HG03045 (cell line): ENCODE results near the gene MAB21L4.

Experiments
- ATAC-seq: cut with Tn5 transposase; IDR thresholded peaks from one replicate; pipeline ENCODE4 v1.9.1; 2021; ENCODE audit warnings: mild to moderate bottlenecking, moderate library complexity; ENCODE audit not compliant: unreplicated experiment

The MAB21L4 gene

DNA sequence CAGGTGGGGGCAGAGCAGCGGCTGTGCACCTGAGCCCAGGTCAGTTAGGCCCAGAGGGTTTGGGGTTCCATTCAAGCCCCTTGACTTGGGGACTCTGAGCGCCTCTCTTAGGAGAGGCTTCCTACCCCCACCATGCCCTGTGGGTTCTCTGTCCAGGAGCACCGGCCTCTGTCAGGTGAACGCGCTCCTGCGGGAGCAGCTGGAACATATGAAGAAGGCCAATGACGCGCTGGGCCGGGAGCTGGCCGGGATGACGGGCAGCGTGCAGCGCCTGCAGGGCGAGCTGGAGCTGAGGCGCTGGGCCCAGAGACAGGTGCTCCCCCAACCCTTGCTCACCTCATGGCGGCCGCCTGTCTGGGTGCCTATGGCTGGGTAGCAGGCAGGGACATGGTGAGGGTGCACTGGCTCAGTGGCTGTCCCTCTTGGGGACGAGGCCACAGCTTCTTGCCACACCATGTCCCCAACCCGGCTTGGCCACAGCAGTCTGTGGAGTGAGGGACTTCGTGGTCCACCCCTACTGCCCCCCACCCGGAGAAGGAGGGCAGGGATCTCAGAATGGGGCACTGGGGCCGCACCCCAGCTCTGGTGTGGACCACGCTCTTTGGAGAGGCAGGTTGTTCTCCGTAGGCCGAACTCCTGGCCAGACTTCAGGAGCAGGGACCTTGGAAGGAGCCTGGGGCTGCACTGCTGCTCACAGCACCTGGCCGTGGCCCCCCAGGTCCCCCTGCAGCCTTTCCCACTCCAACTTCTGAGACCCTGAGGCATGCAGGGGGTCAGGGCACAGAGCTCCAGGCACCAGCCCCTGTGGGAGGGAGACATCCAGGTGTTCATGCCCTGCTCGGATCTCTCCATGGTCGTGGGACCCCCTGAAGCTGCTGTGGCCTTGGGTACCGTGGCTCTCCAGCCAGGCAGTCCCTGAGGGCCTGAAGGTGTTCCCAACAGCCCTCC lies 29.9 kb upstream of the MAB21L4 start:
- no peak for ATAC-seq

DNA sequence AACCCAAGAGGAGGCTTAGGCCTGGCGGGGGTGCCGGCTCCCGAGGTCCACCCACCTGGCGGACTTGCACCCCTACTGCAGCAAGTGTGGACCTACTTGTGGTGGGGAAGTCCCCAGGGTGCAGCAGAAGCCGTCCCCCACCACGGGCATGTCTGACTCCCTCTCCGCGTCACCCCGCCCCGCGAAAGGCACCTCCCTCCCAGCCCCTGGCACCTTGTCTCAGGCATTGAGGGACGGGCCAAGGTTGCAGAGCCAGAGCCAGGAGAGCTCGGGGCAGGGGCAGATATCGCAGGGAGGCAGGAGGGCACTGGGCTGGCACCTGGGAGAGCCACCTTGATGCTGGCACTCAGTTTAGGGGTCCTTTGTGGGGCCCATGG lies 29.2 kb upstream of the MAB21L4 start:
- no peak for ATAC-seq

DNA sequence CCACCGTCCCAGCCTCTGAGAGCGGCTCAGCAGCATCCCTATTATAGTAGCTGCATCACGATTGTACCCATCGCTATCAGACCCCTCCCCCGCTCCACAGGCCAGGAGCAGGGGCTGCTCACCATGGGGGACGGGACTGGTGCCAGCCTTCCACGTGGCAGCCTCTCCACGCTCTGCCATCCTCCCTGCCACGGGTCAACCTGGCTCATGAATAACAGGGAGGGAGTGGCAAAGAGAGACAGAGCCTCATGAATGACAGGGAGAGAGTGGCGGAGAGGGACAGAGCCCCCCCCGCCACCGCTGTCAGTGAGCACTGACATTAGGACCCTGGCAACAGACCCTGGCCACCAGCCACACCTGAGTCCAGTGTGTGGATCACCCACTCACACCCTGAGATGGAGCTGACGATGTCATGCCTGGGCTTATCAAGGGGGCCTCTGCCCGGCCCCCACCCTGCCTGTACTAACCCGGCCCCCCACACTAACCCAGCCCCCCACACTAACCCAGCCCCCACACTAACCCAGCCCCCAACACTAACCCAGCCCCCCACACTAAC lies 27.1 kb upstream of the MAB21L4 start:
- ATAC-seq = no peak

DNA sequence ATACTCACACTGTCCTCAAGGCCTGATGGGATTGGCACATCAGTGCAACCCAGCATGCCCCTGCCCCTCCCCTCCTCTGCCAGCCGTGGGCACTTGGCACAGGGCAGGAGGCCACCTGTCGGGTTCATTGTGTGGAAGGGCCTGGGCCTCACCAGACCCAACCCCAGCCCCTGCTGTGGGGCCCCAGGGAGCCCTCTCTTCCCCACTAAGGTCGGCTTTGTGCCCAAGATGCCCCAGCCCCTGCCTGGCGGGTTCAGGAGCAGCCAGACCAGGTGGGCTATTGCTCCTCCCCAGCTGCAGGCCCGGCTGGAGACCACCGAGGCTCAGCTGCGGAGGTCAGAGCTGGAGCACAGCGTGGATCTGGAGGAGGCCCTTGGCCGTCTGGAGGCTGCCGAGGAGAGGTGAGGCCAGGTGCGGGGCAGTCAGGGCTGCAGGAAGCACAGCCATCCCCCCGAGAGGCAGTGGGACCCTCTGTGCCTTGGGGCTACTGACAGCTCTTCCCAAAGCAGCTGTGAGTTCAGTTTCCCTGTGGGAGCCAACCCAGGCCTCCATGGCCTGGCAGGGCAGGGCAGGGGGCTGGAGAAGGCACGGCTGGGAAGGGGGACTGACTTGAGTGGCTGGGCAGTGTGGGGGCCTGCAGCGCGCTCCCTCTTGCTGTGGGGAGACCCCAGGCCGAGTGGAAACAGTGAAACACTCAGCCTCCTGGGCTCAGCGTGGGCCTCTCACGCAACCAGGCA lies 26.5 kb upstream of the MAB21L4 start:
- no peak for ATAC-seq

DNA sequence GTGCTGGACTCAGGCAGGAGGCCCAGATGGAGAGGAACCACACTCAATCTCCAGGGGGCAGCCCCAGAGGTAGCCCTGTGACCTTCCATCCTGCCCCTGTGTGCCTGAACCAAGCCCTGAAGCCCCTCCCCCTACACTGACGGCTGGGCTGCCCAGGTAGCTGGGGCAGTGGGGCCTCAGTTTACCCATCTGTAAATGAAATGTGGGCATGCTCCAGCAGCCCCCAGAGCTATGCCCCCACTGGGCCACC lies 26.0 kb upstream of the MAB21L4 start:
- no peak for ATAC-seq

DNA sequence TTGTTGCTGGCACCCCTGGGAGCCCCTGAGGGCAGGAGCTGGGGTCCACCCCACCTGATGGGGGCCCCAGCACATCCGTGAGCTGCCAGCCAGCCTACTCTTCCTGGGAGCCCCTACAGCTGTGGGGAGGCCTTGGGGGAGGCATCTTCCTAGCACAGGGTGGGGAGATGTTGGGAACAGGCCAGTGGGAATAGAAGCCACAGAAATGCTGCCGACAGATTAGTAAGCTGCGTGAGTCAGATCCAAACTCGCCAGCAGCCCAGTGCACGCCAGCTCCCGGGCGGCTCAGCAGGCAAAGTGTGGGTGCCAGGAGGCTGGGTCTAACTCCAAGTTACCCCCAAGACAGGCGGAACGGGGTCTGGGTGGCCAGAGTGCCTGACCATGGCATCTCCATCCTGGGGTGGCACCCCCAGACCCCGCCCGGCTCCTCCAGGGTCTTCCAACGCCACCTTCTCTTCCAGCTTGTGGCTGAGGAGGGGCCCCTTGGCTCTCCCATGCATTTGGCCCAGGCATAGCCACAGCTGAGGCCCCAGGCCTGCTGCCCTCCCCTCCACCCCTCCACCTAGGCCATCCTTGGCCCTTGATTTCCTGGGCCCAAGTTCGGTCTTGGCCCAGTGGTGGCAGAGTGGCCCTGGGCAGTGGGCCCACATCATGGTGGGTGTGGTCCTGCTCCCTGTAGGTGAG lies 25.5 kb upstream of the MAB21L4 start:
- ATAC-seq = no peak

DNA sequence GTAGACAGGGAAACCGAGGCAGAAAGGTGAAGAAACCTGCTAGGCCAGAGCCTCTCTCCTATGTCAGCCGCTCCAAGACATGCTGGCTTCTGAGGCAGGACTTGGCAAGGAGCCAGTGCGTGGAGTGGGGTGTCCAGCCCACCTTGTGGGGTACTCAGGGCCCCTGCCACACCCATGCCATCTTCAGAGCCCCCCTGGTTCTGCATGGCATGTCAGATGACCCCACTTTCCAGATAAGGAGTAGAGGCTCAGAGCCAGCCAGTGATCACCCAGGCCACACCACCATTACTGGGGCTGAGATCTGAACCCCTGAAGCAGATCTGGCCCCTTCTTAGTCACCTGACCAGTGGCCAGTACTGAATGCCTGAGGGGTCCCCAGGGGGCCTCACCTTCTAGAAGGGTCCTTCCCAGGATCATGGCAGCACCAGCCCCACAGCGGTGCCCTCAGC lies 24.9 kb upstream of the MAB21L4 start:
- ATAC-seq = no peak

DNA sequence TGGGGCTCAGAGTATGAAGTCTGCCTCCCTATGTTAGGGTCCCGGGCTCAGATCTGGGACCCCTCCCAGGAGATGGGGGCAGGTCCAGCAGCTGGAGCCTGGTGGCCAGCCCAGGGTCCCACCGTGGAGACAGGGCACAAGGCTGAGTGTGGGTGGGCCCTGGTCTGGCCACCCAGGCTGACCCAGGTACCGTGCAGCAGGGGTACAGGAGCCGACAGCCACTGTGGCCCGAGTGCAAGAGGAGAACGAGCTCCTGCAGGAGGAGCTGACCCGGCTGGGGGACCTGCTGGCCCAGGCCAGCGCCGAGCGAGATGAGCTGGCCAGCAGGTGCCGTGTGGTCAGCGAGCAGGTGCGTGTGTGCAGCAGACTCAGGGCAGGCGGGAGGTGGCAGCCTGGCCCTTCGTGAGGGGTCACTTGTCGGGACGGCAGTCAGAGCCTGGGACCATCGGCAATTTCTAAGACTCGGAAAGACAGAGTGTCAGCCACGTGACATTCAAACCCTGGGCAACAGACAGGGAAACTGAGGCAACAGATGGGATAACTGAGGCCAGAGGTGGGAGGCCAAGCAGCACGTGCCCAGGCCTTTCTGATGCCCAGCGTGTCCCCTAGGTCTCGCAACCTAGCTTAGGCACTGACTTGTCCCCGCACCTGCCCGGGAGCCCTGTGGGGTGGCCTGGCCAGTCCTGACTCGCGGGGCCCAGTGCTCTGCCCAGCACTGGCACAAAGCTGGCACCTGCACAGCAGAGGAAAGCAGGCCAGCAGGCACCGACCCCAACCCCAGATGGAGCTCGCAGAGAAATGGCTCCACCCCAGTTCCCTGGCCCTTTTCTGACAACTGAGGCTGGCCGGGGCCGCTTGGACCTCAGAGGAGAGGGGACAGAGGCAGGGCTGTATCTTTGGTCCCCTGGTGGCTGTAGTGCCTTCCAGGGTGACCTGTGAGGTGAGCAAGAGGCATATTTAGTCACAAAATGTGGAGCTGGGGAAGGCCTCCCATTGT lies 24.1 kb upstream of the MAB21L4 start:
- no peak for ATAC-seq

DNA sequence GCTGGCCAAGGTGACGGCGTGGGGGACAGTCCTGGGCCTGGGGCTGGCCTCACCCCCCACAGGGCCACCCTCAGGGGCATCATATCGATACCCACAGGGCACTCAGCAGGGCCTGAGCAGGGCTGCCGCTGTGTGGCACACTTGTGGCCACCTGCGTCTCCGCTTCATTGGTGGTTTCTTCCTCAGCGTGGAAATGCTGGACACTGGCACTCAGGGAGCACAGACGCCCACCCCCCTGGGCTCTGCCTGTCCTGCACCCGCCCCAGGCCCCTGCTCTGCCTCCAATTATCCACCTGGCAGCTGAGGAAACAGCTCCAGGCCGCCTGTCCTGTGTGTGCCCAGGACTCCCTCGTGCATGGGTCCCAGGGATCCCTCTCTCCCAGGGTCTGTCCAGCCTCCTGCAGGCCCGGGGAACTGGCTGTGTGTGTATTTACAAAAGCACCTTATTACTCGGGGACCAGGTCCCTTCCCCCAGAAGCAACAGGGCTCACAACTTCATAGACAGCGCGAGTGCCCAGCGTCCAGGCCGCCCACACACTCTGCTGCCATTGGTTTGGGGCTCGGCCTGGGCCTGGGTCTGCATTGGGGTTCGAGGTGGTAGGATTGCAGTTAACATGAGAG lies 23.3 kb upstream of the MAB21L4 start:
- ATAC-seq = no peak

DNA sequence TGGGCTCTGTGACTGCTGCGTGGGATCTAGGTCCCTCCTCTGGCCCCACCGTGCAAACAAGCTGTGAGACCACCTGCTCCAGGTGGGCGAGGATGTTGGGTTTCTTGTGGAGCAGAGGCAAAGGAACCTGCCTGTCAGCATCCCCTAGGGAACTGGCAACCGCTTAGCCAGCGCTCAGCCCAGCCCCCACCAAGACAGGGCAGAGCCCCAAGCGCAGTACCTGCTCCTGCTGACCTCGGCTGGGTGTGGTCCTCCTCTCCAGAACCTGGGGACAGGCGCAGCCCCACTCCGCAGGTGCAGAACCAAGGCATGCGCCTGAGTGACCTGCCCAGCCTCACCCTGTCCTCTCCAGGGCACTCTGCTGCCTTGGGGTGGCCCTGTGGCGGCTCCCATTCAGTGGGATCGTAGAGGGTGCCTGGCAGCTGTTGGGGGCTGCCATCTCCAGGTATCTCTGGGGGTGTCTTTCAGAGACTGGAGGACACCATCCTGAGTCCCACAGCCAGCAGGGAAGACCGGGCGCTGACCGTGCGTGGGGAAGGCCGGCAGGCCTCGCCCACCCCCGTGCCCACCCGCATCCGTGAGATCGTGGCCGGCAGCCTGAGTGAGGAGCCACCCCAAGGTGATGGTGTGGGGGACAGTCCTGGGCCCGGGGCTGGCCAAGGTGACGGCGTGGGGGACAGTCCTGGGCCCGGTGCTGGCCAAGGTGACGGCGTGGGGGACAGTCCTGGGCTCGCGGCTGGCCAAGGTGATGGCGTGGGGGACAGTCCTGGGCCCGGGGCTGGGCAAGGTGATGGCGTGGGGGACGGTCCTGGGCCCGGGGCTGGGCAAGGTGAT lies 22.5 kb upstream of the MAB21L4 start:
- ATAC-seq = no peak

DNA sequence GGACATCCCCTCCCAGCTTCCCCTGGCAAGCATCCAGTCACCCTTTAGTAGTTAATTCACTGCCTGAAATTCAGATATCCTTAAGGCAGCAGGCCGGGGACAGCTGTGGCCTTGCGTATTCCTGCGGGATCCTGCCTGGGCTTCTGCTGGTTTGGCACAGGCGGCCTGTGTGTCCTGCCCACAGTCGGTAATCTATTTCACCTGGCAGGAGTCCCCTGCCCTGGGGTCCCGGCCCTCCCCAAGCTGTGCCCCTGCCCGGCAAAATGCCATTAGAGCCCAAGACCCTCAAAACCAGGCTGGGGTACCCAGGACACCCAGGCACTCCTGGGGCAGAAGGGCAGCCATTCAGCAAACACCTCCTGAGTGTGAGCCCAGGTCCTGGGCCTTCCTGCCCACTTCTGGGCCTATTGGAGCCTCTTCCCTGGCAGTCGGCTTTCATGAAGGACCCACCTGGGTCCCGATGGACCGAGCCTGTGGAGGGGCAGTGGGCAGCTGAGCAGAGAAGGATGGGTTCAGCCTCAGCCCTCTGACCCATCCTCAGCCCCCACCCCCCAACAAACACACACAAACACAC lies 21.8 kb upstream of the MAB21L4 start:
- no peak for ATAC-seq

DNA sequence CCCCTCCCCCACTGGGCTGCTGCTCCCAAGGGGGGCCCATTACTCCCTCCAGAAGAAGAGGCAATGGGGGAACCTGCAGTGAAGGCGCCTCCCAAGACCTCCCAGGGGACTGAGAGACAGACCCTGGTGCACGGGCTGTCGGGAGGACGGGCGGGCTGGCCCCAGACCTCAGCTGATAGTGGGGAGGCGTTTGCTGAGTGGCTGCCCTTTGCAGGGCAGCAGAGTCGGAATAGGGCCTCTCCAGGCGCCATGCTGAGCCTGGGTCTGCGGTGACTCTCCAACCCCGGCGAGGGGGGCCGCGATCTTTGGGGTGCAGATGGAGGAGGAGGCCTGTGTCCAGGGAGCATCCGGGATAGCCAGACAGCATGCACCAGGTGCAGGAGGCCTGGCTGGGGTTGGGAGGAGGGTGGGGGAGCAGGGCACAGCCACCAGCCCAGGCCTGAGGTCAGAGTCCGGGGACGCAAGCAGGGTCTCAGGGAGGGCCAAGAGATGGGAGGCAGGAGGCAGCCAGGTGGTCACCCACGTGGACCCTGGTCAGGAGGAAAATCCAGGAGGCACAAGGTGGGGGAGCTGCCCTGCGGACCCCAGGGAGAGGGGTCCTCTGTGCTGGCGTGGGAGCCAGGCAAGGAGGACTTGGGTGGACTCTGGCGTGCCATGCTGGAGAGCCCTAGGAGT lies 21.2 kb upstream of the MAB21L4 start:
- no peak for ATAC-seq

DNA sequence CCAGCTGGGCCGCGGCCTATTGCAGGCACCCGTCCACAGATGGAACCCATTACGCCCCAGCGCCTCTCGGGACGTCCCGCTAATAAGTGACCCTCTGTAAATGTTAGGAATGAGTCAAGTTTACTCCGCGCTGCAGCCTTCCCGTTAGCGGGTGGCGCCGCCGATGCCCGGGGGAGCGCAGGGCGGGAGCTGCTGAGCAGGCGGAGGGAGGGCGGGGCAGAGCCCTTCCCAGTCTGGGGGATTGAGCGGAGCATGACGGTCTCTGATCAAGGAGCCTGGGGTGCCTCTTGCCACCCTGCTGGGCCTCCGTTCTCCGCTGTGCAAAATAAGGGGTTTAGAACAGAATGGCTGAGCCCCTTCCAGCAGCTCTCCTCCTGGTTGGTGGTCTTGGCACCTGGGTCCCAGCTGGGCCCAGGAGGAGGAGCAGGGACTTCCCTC lies 20.6 kb upstream of the MAB21L4 start:
- ATAC-seq = no peak

DNA sequence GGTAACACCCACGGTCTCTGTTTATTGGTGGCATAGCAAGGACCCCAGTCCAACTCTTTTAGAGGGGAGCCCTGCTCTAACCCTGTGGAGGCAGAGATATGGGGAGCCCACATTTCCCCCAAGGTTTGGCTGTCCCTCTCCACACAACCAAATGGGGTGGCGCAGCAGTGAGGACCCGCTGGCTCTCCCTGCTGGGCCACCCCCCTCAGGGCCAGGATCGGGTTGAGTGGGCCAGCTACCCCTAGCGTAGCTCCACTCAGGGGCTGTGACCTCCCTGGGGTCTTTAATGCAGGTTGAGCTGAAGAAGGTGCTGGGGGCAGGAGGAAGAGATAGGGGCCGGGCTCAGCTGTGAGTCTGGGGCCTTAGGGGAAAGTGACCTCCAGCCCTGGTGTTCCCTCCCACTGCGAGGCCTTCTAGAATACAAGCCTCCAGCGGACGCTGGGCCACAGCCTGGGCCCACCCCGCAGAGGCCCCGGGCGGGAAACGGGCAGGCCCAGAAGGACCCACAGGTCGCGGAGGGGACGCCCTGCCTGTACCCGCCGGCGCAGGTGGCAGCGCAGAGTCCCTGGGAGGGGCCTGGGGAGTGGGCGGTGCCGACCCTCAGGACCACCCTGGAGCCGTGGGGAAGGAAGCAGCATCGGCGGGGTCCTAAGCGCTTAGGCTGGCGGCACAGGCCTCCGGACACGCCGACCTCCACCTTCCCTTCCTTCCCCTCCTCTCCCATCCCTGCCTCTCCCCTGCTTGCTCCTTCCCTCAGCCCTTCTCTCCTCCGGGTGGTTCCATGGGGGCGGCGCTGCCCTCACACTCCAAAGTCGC lies 19.8 kb upstream of the MAB21L4 start:
- no peak for ATAC-seq

DNA sequence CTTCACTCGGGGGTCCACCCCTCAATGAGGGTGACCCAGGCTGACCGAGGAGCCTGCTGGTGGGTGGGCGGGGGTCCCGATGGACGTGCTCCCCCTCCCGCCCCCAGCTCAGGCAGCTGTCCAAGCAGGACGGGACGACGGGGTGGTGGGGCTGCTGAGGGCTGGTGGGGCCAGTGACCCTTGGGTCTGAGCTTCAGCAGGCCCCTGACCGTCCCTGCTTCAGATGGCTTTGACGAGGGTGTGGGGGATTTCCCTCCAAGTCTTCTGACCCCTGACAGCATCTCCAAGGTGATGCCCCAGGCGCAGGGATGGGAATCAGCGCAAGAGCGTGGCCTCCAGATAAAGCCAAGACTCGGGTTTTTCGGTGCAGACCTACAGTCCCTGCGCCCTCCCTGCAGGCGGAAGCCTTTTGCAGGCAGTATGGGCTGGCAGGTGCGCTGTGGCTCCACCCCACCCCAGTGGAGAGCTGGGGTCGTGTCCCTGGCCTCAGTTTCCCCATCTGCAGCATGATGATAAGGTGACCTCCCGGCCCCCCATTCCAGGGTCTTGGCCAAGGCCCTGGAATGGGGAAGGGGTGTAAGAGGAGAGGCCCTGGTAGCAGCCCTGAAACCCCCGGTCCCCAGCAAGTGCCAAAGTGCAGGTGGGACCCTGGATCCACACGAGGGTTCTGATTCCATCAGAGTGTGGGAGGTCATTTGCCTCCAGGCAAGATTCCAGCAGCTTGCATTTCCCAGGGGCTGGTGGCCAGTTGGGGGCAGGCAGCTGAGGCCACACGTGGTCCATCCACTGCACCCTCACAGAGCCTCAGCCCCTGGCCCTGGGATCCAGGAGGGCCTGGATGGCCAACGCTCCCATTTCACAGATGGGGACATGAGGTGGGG lies 18.9 kb upstream of the MAB21L4 start:
- no peak for ATAC-seq
